NCI-H1930 (cell line): Measurements from ENCODE around the gene ASB3.

Source experiments
- DNase-seq, 2 experiments: peaks; one replicate each; lab custom pipeline; 2025; lab: John Stamatoyannopoulos, UW

Gene ASB3

GRCh38 chr2:53654396-53654795, 132.4 kb downstream of the ASB3 start:
- no peak for DNase-seq

- DNase-seq, result no peak
These were observed 134.6 kb downstream of the ASB3 start for GRCh38 chr2:53652131-53652530.

GRCh38 chr2:53646788-53647187, 140.0 kb downstream of the ASB3 start:
- no peak for DNase-seq

GRCh38 chr2:53641290-53641689, 145.5 kb downstream of the ASB3 start:
- DNase-seq, result no peak

GRCh38 chr2:53640466-53640865, 146.3 kb downstream of the ASB3 start:
- no peak for DNase-seq

- no peak for DNase-seq
These were observed 150.2 kb downstream of the ASB3 start for GRCh38 chr2:53636596-53636995.

GRCh38 chr2:53636109-53636508, 150.6 kb downstream of the ASB3 start:
- no peak for DNase-seq

- DNase-seq, result no peak
These were observed 151.1 kb downstream of the ASB3 start for GRCh38 chr2:53635694-53636093.

GRCh38 chr2:53633441-53633840, 153.3 kb downstream of the ASB3 start:
- no peak for DNase-seq

GRCh38 chr2:53632714-53633113, 154.0 kb downstream of the ASB3 start:
- DNase-seq, result no peak

- no peak for DNase-seq
These were observed 154.7 kb downstream of the ASB3 start for GRCh38 chr2:53632126-53632460.

- DNase-seq, result no peak
These were observed 155.2 kb downstream of the ASB3 start for GRCh38 chr2:53631313-53632125.

- no peak for DNase-seq
These were observed 156.6 kb downstream of the ASB3 start for GRCh38 chr2:53630026-53630606.

GRCh38 chr2:53629501-53629900, 157.3 kb downstream of the ASB3 start:
- DNase-seq, result no peak

- DNase-seq, result no peak
These were observed 157.8 kb downstream of the ASB3 start for GRCh38 chr2:53629001-53629400.

- DNase-seq, result no peak
These were observed 164.6 kb downstream of the ASB3 start for GRCh38 chr2:53622141-53622540.

- no peak for DNase-seq
These were observed 165.8 kb downstream of the ASB3 start for GRCh38 chr2:53620981-53621380.
